ENCODE data around the gene SMTN. TPM values are rescaled to one million over a fixed set of nuclear protein-coding genes. Genes with fewer than 3 reads are reported as not detected.
A peak's percentile ranks its signal among the peaks of the same experiment; 100 is the strongest.

The SMTN gene
- total RNA-seq, 1 donor from 2014 or later, result 44.8 TPM

GRCh38 chr22:31120230-31120629 lies 39.1 kb downstream of the SMTN start:
- Histone ChIP-seq H3K27ac (no peak overlapping the region), H3K36me3 (no peaks in the 10 kb centered on the region), H3K4me1 (peaks cover 7% of the 10 kb centered on the region), H3K4me3 (no peak overlapping the region), H3K9me3 (no peaks in the 10 kb centered on the region), H3K27me3 (ENCODE audit: low read depth) (no peaks in the 10 kb centered on the region)
- intact Hi-C loops (cut with DNase I), result no loop called here
- TF ChIP-seq CTCF (IDR thresholded peaks at IDR 0.05), result no peak
- ATAC-seq, result no peak
- DNase-seq, result no peak

GRCh38 chr22:31120642-31121041 lies 39.5 kb downstream of the SMTN start:
- peaks cover 7% of the 10 kb centered on the region for H3K4me1 ChIP-seq
- H3K9me3 ChIP-seq, result no peaks in the 10 kb centered on the region
- no peaks in the 10 kb centered on the region for H3K27me3 ChIP-seq (ENCODE audit: low read depth)
- no peak for DNase-seq
- intact Hi-C loops (cut with DNase I), result no loop called here
- TF ChIP-seq CTCF (IDR thresholded peaks at IDR 0.05), result no peak
- no peak overlapping the region for H3K27ac ChIP-seq
- H3K36me3 ChIP-seq, result no peaks in the 10 kb centered on the region
- no peak for ATAC-seq
- H3K4me3 ChIP-seq, result no peak overlapping the region

- Histone ChIP-seq H3K27ac (no peak overlapping the region), H3K27me3 (ENCODE audit: low read depth) (no peaks in the 10 kb centered on the region), H3K4me1 (peaks cover 7% of the 10 kb centered on the region), H3K4me3 (no peak overlapping the region), H3K36me3 (no peaks in the 10 kb centered on the region), H3K9me3 (no peaks in the 10 kb centered on the region)
- DNase-seq (no peak), ATAC-seq (no peak)
- intact Hi-C loops (cut with DNase I), result no loop called here
- no peak for TF ChIP-seq CTCF (IDR thresholded peaks at IDR 0.05)
These were observed 40.3 kb downstream of the SMTN start for GRCh38 chr22:31121403-31121802.

- H3K36me3 ChIP-seq, result no peaks in the 10 kb centered on the region
- H3K27me3 ChIP-seq (ENCODE audit: low read depth), result no peaks in the 10 kb centered on the region
- no peak for TF ChIP-seq CTCF (IDR thresholded peaks at IDR 0.05)
- no peak for DNase-seq
- no peak overlapping the region for H3K4me3 ChIP-seq
- peak in 1 of 2 donors; percentile 22 for ATAC-seq
- no peaks in the 10 kb centered on the region for H3K9me3 ChIP-seq
- peaks cover 7% of the 10 kb centered on the region for H3K4me1 ChIP-seq
- H3K27ac ChIP-seq, result peak overlapping the region; percentile 68
- intact Hi-C loops (cut with DNase I), result no loop called here
These were observed 41.0 kb downstream of the SMTN start for GRCh38 chr22:31122196-31122531.

GRCh38 chr22:31122532-31123291 lies 41.6 kb downstream of the SMTN start, which contains the start of gene INPP5J:
TSS of gene INPP5J (plus strand) at chr22:31122966. CDS start at chr22:31123015, 49 bp downstream.
- H3K4me3 ChIP-seq, result peak within 1 kb of the TSS; percentile 51
- H3K9me3 ChIP-seq, result no peaks in the 10 kb centered on the region
- H3K27ac ChIP-seq, result peak within 1 kb of the TSS; percentile 68
- peaks cover 7% of the 10 kb centered on the region for H3K4me1 ChIP-seq
- ATAC-seq (peak; percentile 73 to 92), DNase-seq (peak; percentile 43)
- no peak for TF ChIP-seq CTCF (IDR thresholded peaks at IDR 0.05)
- H3K36me3 ChIP-seq, result no peaks in the 10 kb centered on the region
- no peaks in the 10 kb centered on the region for H3K27me3 ChIP-seq (ENCODE audit: low read depth)
- intact Hi-C loops (cut with DNase I), result no loop called here
